A549 (cell line): ENCODE measurements around the gene RERE.

Source experiments
- CHD2 ChIP-seq: fragments of 150-350 bp; IDR thresholded peaks from 2 replicates; pipeline ENCODE4 v1.6.1; 2014; ENCODE audit warnings: low read length; ENCODE audit not compliant: partially characterized antibody
- JUNB ChIP-seq: fragments of >200 bp; sonication (Bioruptor Twin); formaldehyde crosslinking; IDR thresholded peaks from 2 replicates; pipeline ENCODE4 v1.6.1; 2016
- MAZ ChIP-seq: fragments of 150-350 bp; IDR thresholded peaks from 2 replicates; pipeline ENCODE4 v1.6.1; 2014; ENCODE audit warnings: antibody characterized with exemption, low read depth, low read length, borderline replicate concordance
- POLR2A ChIP-seq: IDR thresholded peaks from 2 replicates; pipeline ENCODE4 v1.6.1; 2012; ENCODE audit warnings: mild to moderate bottlenecking, low read length
- RAD21 ChIP-seq, 2 experiments: fragments of >200 bp in 1 of 2; sonication (Bioruptor Twin) in 1 of 2; formaldehyde crosslinking in 1 of 2; IDR thresholded peaks in 1 of 2; conservative IDR thresholded peaks in 1 of 2; 2 replicates in 1 of 2; 3 replicates in 1 of 2; pipeline ENCODE4 v1.6.1; 2012 to 2018; ENCODE audit warnings: inconsistent platforms in 1 of 2
- TF ChIP-seq, protein P1 (sequence below): fragments of 250-450 bp; sonication (Bioruptor Pico); IDR thresholded peaks from 2 replicates; pipeline ENCODE4 v1.5.0; 2021; ENCODE audit warnings: mild to moderate bottlenecking, moderate library complexity, borderline replicate concordance
- TF ChIP-seq, protein P2 (sequence below): fragments of >200 bp; sonication (Bioruptor Twin); formaldehyde crosslinking; IDR thresholded peaks from 3 replicates; pipeline ENCODE4 v1.5.1; 2016
- TF ChIP-seq, protein P3 (sequence below): IDR thresholded peaks from 2 replicates; pipeline ENCODE4 v1.6.1; 2012

DNA sequence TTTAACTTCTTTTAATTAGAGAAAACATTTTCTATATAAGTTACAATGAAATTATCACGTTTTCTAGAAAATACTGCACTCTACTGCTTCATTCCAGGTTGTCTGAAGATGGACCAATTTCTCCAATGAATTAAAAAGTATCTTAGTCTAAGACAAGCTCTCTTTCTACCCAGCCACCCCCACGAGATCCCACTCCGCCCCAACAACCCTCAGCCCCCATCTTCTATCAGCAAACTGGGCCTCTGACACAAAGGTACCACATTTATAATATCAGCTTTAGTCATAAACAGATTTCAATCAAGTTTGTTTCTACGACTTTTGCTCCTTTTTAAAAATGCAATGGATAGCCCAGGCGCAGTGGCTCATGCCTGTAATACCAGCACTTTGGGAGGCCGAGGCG is 117.8 kb downstream of the RERE start:
- TF ChIP-seq MAZ: no peak
- no peak for TF ChIP-seq POLR2A
- TF ChIP-seq RAD21 (conservative IDR thresholded peaks at IDR 0.05 in 1 of 2, IDR thresholded peaks at IDR 0.05 in 1 of 2): no peak
- TF ChIP-seq, protein P1, sequence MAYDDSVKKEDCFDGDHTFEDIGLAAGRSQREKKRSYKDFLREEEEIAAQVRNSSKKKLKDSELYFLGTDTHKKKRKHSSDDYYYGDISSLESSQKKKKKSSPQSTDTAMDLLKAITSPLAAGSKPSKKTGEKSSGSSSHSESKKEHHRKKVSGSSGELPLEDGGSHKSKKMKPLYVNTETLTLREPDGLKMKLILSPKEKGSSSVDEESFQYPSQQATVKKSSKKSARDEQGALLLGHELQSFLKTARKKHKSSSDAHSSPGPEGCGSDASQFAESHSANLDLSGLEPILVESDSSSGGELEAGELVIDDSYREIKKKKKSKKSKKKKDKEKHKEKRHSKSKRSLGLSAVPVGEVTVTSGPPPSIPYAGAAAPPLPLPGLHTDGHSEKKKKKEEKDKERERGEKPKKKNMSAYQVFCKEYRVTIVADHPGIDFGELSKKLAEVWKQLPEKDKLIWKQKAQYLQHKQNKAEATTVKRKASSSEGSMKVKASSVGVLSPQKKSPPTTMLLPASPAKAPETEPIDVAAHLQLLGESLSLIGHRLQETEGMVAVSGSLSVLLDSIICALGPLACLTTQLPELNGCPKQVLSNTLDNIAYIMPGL (CRISPR knock-in tag): no peak
- TF ChIP-seq CHD2: no peak
- TF ChIP-seq JUNB: no peak
- TF ChIP-seq, protein P2, sequence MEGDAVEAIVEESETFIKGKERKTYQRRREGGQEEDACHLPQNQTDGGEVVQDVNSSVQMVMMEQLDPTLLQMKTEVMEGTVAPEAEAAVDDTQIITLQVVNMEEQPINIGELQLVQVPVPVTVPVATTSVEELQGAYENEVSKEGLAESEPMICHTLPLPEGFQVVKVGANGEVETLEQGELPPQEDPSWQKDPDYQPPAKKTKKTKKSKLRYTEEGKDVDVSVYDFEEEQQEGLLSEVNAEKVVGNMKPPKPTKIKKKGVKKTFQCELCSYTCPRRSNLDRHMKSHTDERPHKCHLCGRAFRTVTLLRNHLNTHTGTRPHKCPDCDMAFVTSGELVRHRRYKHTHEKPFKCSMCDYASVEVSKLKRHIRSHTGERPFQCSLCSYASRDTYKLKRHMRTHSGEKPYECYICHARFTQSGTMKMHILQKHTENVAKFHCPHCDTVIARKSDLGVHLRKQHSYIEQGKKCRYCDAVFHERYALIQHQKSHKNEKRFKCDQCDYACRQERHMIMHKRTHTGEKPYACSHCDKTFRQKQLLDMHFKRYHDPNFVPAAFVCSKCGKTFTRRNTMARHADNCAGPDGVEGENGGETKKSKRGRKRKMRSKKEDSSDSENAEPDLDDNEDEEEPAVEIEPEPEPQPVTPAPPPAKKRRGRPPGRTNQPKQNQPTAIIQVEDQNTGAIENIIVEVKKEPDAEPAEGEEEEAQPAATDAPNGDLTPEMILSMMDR: no peak
- TF ChIP-seq, protein P3, sequence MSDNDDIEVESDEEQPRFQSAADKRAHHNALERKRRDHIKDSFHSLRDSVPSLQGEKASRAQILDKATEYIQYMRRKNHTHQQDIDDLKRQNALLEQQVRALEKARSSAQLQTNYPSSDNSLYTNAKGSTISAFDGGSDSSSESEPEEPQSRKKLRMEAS: no peak
